Dendritic cell treated with granulocyte-macrophage colony-stimulating factor and Interleukin-4, amounts not matched to agents 40 ng/mL and 50 ng/mL, for 4 days (primary cell): Measurements from ENCODE around the gene KCNK17.
"Not testable (repeated sequence)": the region's sequence is repeated elsewhere in the genome, so short reads cannot be mapped to it uniquely, and the experiment has no call there.

Experiments used
- H3K27ac Mint-ChIP-seq: one replicate; pipeline ENCODE4 v1.8.0; 2022; ENCODE audit warnings: mild to moderate bottlenecking, mixed read lengths
- H3K27me3 Mint-ChIP-seq: one replicate; pipeline ENCODE4 v1.8.0; 2022; ENCODE audit warnings: mild to moderate bottlenecking, mixed read lengths
- H3K36me3 Mint-ChIP-seq: one replicate; pipeline ENCODE4 v1.8.0; 2022; ENCODE audit warnings: low read depth, mixed read lengths
- H3K4me1 Mint-ChIP-seq: one replicate; pipeline ENCODE4 v1.8.0; 2022; ENCODE audit warnings: low read depth, mixed read lengths
- H3K4me3 Mint-ChIP-seq: one replicate; pipeline ENCODE4 v1.8.0; 2022; ENCODE audit warnings: mild to moderate bottlenecking, moderate library complexity, mixed read lengths
- H3K9me3 Mint-ChIP-seq: one replicate; pipeline ENCODE4 v1.8.0; 2022; ENCODE audit warnings: mixed read lengths
- intact Hi-C: fragments of 100-400 bp; cut with micrococcal nuclease; formaldehyde crosslinking; loops from one replicate; pipeline ENCODE4 v1.15.0; 2022

KCNK17 gene

DNA sequence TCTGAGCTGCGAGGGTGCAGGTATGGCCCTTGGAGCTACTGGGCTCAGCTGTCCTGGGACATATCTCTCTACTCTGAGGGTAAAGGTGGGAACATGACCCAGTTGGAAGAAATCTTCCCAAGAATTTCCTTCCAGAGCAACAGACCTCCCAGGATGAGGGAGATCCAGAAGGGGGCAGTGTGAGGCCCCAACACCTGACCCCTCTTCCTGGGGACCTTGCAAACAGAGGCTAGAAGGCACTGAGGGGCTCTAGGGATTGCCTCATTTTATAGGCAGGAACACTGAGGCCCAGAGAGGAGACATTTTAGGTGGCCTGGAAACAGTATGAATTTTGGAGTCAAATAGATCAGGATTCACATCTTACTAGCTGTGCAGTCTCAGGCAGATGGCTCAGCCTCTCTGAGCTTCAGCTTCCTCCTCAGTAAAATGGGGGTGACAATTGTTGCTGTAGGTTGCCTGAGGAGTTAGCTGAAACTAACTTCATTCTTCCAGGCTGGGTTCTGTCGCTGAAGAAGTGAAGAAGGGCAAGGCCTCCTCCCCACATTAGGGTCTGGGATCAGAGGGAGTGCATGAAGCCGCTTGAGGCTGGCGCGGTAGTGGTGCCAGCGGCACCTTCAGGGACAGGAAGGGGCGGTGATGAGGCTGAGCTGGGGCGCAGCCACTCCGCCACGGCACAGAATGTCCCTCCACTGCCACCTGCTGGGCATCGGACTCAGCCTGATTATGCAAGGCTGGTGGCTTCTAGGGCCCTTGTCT lies 11.4 kb downstream of the KCNK17 start:
- Mint-ChIP-seq H3K36me3 (no peaks in the 10 kb centered on the region), H3K9me3 (no peaks in the 10 kb centered on the region), H3K4me3 (no peak overlapping the region), H3K4me1 (peaks cover 27% of the 10 kb centered on the region), H3K27me3 (peaks cover 29% of the 10 kb centered on the region), H3K27ac (peak overlapping the region; percentile 8)
- intact Hi-C loops, result loop anchor here (1.0 to 10.0 kb wide), 2 partner anchors 137 to 218 kb away; no protein-coding TSS in a partner anchor

DNA sequence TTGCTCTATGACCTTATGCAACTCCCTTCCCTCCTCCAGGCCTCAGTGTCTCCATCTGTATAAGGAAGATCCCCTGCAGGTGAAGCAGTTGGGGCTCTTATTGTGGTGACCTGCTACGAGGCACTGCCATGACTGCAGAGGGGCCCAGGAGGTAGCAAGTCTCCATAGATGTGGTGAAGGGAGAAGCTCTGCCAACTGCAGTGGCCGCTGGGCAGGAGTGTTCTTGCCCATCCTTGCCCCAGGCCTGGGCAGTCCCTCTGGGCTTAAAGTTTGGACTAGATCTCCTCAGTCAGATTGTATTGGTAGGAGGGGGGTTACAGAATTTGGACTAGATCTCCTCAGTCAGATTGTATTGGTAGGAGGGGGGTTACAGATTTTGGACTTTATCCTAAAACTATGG lies 12.2 kb downstream of the KCNK17 start:
- intact Hi-C loops, result loop anchor here (10.0 kb wide), 1 partner anchor 217 kb away; no protein-coding TSS in a partner anchor
- Mint-ChIP-seq H3K4me3 (no peak overlapping the region), H3K36me3 (no peaks in the 10 kb centered on the region)

DNA sequence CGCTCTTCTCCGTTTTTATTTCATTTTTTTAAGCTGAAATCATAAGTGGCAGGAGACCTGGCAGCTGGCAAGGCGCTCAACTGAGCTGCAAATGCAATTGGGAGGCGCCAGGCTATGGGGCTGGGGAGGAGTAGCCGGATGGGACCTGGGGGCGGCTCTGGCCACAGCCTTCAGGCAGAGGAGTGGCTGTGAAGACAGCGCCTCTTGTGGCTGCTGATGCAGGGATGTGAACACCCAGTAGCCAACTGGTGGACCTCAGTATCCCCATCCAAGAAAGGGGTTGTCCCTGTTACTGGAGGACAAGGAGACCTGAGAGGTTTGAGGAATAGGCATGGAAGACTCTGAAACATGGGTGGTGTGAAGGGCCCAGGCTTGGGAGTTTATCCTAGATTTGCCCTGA lies 12.6 kb downstream of the KCNK17 start:
- intact Hi-C loops, result loop anchor here (10.0 kb wide), 1 partner anchor 217 kb away; no protein-coding TSS in a partner anchor
- Mint-ChIP-seq H3K4me3 (no peak overlapping the region), H3K4me1 (peaks cover 25% of the 10 kb centered on the region), H3K27ac (no peak overlapping the region), H3K36me3 (no peaks in the 10 kb centered on the region), H3K27me3 (peaks cover 30% of the 10 kb centered on the region), H3K9me3 (no peaks in the 10 kb centered on the region)

More for the DNA sequence above, 12.2 kb downstream of the KCNK17 start:
- Mint-ChIP-seq H3K4me1 (peaks cover 25% of the 10 kb centered on the region), H3K9me3 (no peaks in the 10 kb centered on the region), H3K27me3 (peaks cover 28% of the 10 kb centered on the region), H3K27ac (no peak overlapping the region)

DNA sequence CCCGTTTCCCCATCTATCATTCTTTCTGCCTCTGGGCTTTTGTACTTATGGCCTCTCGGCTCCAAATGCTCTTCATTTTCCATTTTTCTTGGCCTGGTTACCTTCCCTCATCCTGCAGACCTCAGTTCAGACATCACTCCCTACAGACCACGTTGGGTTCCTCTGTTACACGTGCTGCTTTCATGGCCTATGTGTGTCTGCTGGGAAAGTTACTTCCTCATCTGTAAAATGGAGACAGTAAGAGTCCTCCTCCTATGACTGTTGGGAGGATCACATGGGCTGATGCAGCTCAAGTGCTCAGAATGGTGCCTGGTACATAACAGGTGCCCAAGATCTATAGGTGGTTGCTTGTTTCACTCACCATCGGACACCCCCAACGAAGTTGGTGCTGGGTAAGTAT lies 13.5 kb downstream of the KCNK17 start:
- peak overlapping the region; percentile 6 for H3K27ac Mint-ChIP-seq
- no peak overlapping the region for H3K4me3 Mint-ChIP-seq
- no peaks in the 10 kb centered on the region for H3K9me3 Mint-ChIP-seq
- H3K27me3 Mint-ChIP-seq, result peaks cover 30% of the 10 kb centered on the region
- intact Hi-C loops, result loop anchor here (10.0 kb wide), 1 partner anchor 216 kb away; no protein-coding TSS in a partner anchor
- H3K36me3 Mint-ChIP-seq, result no peaks in the 10 kb centered on the region
- peaks cover 25% of the 10 kb centered on the region for H3K4me1 Mint-ChIP-seq

DNA sequence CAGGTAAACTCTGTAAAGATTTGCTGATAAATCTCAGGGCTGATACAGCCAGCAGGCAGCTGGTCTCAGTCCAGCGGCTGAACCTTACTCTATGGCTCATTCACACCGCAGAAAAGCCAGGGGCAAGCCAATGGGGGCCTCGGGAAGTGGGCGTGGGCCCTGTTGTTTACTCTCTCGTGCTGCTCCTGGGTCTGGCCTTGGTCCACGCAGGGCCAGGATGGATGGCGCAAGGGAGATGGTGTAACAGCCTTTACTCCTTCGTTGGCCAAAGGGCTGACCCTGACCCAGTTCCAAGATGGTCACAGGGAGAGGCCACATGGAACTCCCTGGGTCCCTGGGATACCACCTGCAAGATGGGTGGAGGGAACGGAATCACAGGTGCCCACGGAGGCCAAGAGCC lies 16.2 kb downstream of the KCNK17 start:
- intact Hi-C loops, result no loop called here
- Mint-ChIP-seq H3K36me3 (no peaks in the 10 kb centered on the region), H3K27me3 (peaks cover 29% of the 10 kb centered on the region), H3K27ac (no peak overlapping the region), H3K4me3 (no peak overlapping the region), H3K4me1 (peaks cover 37% of the 10 kb centered on the region), H3K9me3 (no peaks in the 10 kb centered on the region)

DNA sequence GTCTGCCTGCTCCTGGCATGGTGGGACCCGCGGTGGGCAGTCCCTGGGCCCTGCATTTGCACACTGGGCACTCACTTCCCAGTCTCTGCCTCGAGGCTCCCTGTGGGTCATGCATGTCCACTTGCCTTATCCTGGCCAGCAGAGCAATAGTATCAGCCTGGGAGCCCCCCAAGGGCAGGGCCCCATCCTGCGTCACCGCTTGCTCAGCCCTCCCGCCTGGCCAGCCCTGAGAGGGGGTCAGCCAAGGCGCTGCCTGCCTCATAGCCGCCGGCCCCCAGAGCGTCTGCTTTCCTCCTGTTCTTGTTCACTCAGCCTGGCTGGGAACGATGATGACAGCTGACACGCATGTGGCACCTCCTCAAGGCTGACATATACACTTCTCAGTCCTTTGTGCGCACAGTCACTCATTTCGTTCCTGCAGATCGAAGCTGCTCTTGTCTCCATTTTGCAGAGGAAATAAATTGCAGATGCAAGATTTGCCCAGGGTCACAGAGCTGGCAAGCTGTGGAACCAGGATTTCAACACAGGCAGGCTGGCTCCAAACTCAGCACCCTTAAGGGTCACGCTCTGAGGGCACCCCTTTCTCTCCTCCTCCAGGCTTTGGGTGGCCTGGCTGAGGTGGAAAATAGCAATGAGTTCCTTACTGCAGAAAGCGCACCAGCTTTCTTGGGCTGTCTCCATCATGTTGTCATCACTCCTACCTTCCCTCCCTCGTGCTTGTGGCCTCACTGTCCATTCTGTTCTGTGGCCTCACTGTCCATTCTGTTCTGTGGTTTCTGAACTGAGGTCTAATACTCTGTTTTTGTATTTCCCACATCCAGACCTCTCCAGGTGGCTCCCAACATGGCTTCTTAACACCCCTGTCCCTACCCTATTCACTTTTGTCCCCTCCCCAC lies 17.2 kb downstream of the KCNK17 start:
- no peak overlapping the region for H3K27ac Mint-ChIP-seq
- H3K36me3 Mint-ChIP-seq, result no peaks in the 10 kb centered on the region
- H3K9me3 Mint-ChIP-seq, result no peaks in the 10 kb centered on the region
- intact Hi-C loops, result no loop called here
- H3K27me3 Mint-ChIP-seq, result peaks cover 34% of the 10 kb centered on the region
- H3K4me3 Mint-ChIP-seq, result no peak overlapping the region
- peaks cover 32% of the 10 kb centered on the region for H3K4me1 Mint-ChIP-seq

DNA sequence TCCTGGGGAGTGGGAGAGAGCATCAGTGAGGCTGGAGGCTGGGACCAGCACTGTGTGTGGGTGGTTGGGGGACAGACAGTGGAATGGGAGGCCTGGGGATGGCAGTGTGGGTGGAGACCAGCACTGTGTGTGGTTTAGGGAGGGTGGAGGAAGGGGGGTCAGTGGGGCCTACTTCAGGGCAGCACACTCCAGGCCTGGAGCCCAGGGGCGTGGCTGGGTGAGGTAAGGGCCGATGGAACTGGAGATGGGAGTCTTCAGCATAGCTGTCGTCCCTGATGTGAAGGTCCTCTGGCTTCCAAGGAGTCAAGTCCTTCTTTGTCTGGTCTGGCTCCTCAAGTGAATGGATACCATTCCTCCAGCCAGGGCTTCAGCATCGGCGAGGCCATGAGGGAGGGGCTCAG lies 18.6 kb downstream of the KCNK17 start:
- Mint-ChIP-seq H3K27me3 (peaks cover 39% of the 10 kb centered on the region), H3K9me3 (no peaks in the 10 kb centered on the region), H3K4me1 (peaks cover 25% of the 10 kb centered on the region), H3K4me3 (no peak overlapping the region), H3K27ac (no peak overlapping the region), H3K36me3 (no peaks in the 10 kb centered on the region)
- intact Hi-C loops, result no loop called here

DNA sequence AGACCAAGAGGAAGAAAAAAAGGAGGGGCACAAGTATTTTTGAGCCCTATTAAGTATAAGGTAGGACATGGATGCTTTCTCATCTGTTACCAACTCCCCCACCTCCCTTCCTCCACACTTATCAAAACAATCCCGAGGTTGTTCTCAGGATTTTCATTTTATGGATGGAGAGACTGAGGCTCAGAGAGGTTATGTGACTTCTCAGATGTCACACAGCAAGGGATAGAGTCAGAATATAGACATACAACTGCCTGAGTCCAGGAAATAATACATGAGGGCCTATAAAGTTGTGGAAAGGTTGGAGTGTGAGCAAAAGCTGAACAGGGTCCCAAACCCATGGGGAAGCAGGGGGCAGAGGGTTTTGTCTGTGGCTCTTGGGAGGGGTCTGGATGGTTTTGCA lies 19.3 kb downstream of the KCNK17 start:
- peaks cover 22% of the 10 kb centered on the region for H3K4me1 Mint-ChIP-seq
- no peak overlapping the region for H3K4me3 Mint-ChIP-seq
- no peaks in the 10 kb centered on the region for H3K36me3 Mint-ChIP-seq
- H3K27me3 Mint-ChIP-seq, result peaks cover 37% of the 10 kb centered on the region
- H3K9me3 Mint-ChIP-seq, result no peaks in the 10 kb centered on the region
- H3K27ac Mint-ChIP-seq, result no peak overlapping the region
- intact Hi-C loops, result no loop called here

DNA sequence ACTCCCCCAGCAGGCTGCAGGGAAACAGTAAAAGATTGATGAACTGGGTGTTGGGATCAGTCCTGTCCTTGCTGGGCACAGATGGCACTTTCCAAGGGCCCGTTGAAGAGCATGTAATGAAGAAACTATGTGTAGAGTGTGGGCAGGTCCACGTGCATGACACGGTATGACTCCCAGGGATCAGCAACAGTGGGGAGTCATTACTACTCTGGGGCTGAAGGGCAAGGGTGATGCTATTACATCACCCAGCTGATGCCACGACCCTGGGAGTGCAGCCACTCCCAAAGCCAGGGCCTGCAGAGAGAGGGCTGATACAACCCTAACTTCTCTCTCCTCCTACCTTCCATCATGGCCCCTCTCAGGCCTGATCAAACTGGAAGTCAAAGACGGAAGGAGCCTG lies 20.1 kb downstream of the KCNK17 start:
- Mint-ChIP-seq H3K36me3 (no peaks in the 10 kb centered on the region), H3K4me3 (no peak overlapping the region), H3K27ac (no peak overlapping the region), H3K9me3 (no peaks in the 10 kb centered on the region), H3K27me3 (peaks cover 36% of the 10 kb centered on the region), H3K4me1 (peaks cover 26% of the 10 kb centered on the region)
- intact Hi-C loops, result no loop called here

DNA sequence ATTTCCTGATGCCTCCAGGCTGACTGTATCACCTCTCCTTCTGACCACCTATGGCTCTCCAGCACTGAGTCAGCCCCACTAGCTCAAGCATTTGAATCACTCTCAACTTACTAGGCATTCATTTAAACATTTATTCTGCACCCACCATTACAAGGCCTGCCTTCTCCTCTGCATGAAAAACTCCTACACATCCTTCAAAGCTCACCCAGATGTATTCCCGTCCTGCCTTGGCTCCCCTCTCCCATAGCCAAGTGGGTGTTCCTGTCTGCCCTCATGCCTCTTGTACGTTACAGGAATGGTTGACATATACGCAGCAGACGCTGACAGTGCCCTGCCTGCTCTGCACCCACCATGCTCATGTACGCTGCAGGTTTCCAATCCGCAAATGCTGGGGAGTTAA lies 21.6 kb downstream of the KCNK17 start:
- no peak overlapping the region for H3K27ac Mint-ChIP-seq
- peaks cover 35% of the 10 kb centered on the region for H3K4me1 Mint-ChIP-seq
- no peak overlapping the region for H3K4me3 Mint-ChIP-seq
- H3K9me3 Mint-ChIP-seq, result no peaks in the 10 kb centered on the region
- peaks cover 39% of the 10 kb centered on the region for H3K27me3 Mint-ChIP-seq
- intact Hi-C loops, result no loop called here
- no peaks in the 10 kb centered on the region for H3K36me3 Mint-ChIP-seq

DNA sequence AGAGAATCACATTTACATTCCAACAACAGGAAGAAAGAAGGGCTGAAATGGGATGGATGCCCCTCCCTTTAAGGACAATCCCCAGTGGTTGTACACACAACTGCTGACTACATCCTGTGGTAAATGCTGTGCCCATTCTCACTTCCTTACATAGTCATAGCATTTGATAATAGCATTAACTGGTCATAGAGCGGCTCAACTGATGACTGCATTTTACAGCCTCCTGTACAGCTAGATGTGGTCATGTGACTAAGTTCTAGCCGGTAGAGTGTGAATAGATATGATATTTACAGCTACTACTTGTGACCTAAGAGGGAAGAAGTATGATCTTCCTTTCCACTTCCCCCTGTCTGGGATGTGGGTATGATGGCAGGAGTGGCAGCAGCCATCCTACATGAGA lies 24.7 kb downstream of the KCNK17 start:
- intact Hi-C loops, result no loop called here
- H3K36me3 Mint-ChIP-seq, result no peaks in the 10 kb centered on the region
- no peaks in the 10 kb centered on the region for H3K9me3 Mint-ChIP-seq
- H3K4me1 Mint-ChIP-seq, result peaks cover 44% of the 10 kb centered on the region
- H3K27ac Mint-ChIP-seq, result peak overlapping the region; percentile 50
- no peak overlapping the region for H3K4me3 Mint-ChIP-seq
- H3K27me3 Mint-ChIP-seq, result peaks cover 41% of the 10 kb centered on the region

DNA sequence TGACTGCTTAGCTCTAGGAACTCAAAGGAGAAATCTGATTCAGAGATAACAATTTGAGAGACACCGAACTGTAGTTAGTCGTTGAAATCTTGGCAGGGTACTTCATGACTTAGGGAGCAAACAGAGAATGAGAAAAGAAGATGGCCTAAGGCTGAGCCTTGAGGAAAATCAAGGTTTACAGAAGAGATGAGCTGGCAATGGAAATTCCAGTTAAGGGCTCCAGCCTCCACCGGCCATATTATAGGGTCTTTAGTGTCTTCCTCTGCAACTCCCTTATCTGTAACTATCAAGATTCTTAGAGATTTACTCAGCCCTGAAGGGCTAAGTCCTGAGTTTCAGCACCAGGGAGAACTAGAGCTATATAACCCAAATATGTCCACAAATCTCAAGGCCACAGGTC lies 26.6 kb downstream of the KCNK17 start:
- H3K36me3 Mint-ChIP-seq, result no peaks in the 10 kb centered on the region
- peak overlapping the region; percentile 6 for H3K27ac Mint-ChIP-seq
- intact Hi-C loops, result no loop called here
- peaks cover 35% of the 10 kb centered on the region for H3K27me3 Mint-ChIP-seq
- peaks cover 49% of the 10 kb centered on the region for H3K4me1 Mint-ChIP-seq
- no peak overlapping the region for H3K4me3 Mint-ChIP-seq
- no peaks in the 10 kb centered on the region for H3K9me3 Mint-ChIP-seq

DNA sequence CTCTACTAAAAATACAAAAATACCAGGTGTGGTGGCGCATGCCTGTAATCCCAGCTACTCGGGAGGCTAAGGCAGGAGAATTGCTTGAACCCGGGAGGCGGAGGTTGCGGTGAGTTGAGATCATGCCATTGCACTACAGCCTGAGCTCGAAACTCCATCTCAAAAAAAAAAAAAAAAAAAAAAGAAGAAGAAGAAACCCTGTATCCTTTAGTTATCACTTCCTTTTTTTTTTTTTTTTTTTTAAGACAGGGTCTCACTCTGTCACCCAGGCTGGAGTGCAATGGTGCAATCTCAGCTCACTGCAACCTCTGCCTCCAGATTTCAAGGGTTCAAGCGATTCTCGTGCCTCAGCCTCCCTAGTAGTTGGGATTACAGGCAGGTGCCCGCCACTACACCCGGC lies 27.6 kb downstream of the KCNK17 start:
- not testable (repeated sequence) for H3K27ac Mint-ChIP-seq

DNA sequence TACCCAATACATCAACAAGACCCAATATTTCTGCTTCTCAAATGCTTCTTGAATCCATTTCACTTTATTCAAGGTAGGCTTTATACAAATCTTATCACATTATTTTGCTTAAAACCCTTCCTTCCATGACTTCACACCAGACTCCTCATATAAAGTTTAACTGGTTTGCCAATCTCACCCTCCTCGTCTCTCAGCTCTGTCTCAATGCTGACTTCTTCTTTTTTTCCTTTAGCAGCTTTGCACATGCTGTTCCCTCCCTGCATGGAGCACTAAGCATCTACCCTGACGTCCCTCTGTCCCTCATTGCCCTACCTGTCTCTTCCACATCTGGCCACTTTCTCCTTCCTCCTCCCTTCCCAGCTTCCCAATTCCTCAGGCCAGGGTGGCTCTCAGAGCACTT lies 31.4 kb downstream of the KCNK17 start:
- Mint-ChIP-seq H3K36me3 (no peaks in the 10 kb centered on the region), H3K27me3 (peaks cover 49% of the 10 kb centered on the region), H3K27ac (no peak overlapping the region), H3K4me1 (peaks cover 45% of the 10 kb centered on the region), H3K9me3 (no peaks in the 10 kb centered on the region), H3K4me3 (no peak overlapping the region)
- intact Hi-C loops, result no loop called here

More for the DNA sequence above, 27.6 kb downstream of the KCNK17 start:
- H3K36me3 Mint-ChIP-seq, H3K4me3 Mint-ChIP-seq, intact Hi-C loops, H3K9me3 Mint-ChIP-seq: not testable (repeated sequence)
- peaks cover 57% of the 10 kb centered on the region for H3K4me1 Mint-ChIP-seq
- H3K27me3 Mint-ChIP-seq, result peaks cover 36% of the 10 kb centered on the region
